Mesenchymal stem cell (in vitro differentiated cells and primary cell): ENCODE data around the gene GGCX.
A peak's percentile ranks its signal among the peaks of the same experiment; 100 is the strongest.
"Not testable (repeated sequence)": the region's sequence is repeated elsewhere in the genome, so short reads cannot be mapped to it uniquely, and the experiment has no call there.

Experiments
- DNase-seq: peaks from one replicate; pipeline ENCODE4 v3.0.0-alpha.2; 2013
- H2AFZ ChIP-seq: one replicate; pipeline ENCODE4 v1.6.1; 2013; ENCODE audit warnings: low read depth, mild to moderate bottlenecking, control low read depth, inconsistent platforms, low read length, moderate library complexity
- H2AK5ac ChIP-seq: 2 replicates; pipeline ENCODE4 v1.6.1; 2013; ENCODE audit warnings: low read length, moderate library complexity, mild to moderate bottlenecking, inconsistent platforms; ENCODE audit not compliant: severe bottlenecking
- H2BK120ac ChIP-seq: one replicate; pipeline ENCODE4 v1.6.1; 2013; ENCODE audit warnings: low read depth, mild to moderate bottlenecking, inconsistent platforms, low read length, moderate library complexity
- H2BK12ac ChIP-seq, 2 experiments: one replicate each; pipeline ENCODE4 v1.6.1; 2013; ENCODE audit warnings: inconsistent platforms in 2 of 2, low read length in 2 of 2, mild to moderate bottlenecking in 2 of 2, moderate library complexity in 2 of 2, control low read depth in 1 of 2
- H2BK15ac ChIP-seq: one replicate; pipeline ENCODE4 v1.6.1; 2013; ENCODE audit warnings: mild to moderate bottlenecking, low read depth, inconsistent platforms; ENCODE audit not compliant: poor library complexity, severe bottlenecking
- H2BK5ac ChIP-seq: 2 replicates; pipeline ENCODE4 v1.6.1; 2013; ENCODE audit warnings: low read depth, mild to moderate bottlenecking, low read length, control low read depth, inconsistent platforms; ENCODE audit not compliant: poor library complexity, severe bottlenecking
- H3K14ac ChIP-seq, 2 experiments: one replicate each; pipeline ENCODE4 v1.6.1; 2013; ENCODE audit warnings: inconsistent platforms in 2 of 2, low read length in 2 of 2, control low read depth in 1 of 2, mild to moderate bottlenecking in 1 of 2, moderate library complexity in 1 of 2
- H3K18ac ChIP-seq, 2 experiments: one replicate each; pipeline ENCODE4 v1.6.1; 2013; ENCODE audit warnings: inconsistent platforms in 2 of 2, low read length in 2 of 2, control low read depth in 1 of 2, low read depth in 1 of 2, mild to moderate bottlenecking in 1 of 2
- H3K23ac ChIP-seq, 2 experiments: one replicate each; pipeline ENCODE4 v1.6.1; 2013; ENCODE audit warnings: inconsistent platforms in 2 of 2, low read length in 2 of 2, mild to moderate bottlenecking in 2 of 2, moderate library complexity in 2 of 2, control low read depth in 1 of 2
- H3K27ac ChIP-seq: 2 replicates; pipeline ENCODE4 v1.5.1; 2013; ENCODE audit warnings: mild to moderate bottlenecking, moderate library complexity, low read length, control low read depth, inconsistent platforms; ENCODE audit not compliant: poor library complexity, severe bottlenecking
- H3K27me3 ChIP-seq, 2 experiments: 2 replicates each; pipeline versions ENCODE4 v1.6.1 to v1.7.0; 2013; ENCODE audit warnings: low read length in 2 of 2, mild to moderate bottlenecking in 2 of 2, moderate library complexity in 2 of 2, control low read depth in 1 of 2, inconsistent platforms in 1 of 2; ENCODE audit not compliant: control insufficient read depth in 1 of 2, insufficient read depth in 1 of 2
- H3K36me3 ChIP-seq, 2 experiments: 2 replicates each; pipeline versions ENCODE4 v1.6.1 to v1.7.0; 2013; ENCODE audit warnings: low read length in 2 of 2, control low read depth in 1 of 2, inconsistent platforms in 1 of 2, low read depth in 1 of 2, mild to moderate bottlenecking in 1 of 2; ENCODE audit not compliant: insufficient read depth in 2 of 2, control insufficient read depth in 1 of 2
- H3K4ac ChIP-seq, 2 experiments: one replicate each; pipeline ENCODE4 v1.6.1; 2013; ENCODE audit warnings: inconsistent platforms in 2 of 2, low read length in 2 of 2, mild to moderate bottlenecking in 2 of 2, moderate library complexity in 2 of 2, control low read depth in 1 of 2, low read depth in 1 of 2
- H3K4me1 ChIP-seq: 2 replicates; pipeline ENCODE4 v1.6.1; 2013; ENCODE audit warnings: low read depth, low read length, control low read depth; ENCODE audit not compliant: control insufficient read depth, insufficient read depth
- H3K4me2 ChIP-seq: 2 replicates; pipeline ENCODE4 v1.6.1; 2013; ENCODE audit warnings: low read length, mild to moderate bottlenecking, inconsistent platforms; ENCODE audit not compliant: poor library complexity, severe bottlenecking
- H3K4me3 ChIP-seq, 2 experiments: 2 replicates each; pipeline versions ENCODE4 v1.5.1 to v1.7.0; 2013; ENCODE audit warnings: low read length in 2 of 2, mild to moderate bottlenecking in 2 of 2, control low read depth in 1 of 2, low read depth in 1 of 2; ENCODE audit not compliant: insufficient read depth in 1 of 2
- H3K79me1 ChIP-seq: replicated peaks from 2 replicates; pipeline ENCODE4 v1.6.1; 2013; ENCODE audit warnings: mild to moderate bottlenecking, control low read depth, low read length, inconsistent platforms; ENCODE audit not compliant: poor library complexity, severe bottlenecking
- H3K9ac ChIP-seq: 2 replicates; pipeline ENCODE4 v1.7.0; 2013; ENCODE audit warnings: mild to moderate bottlenecking, low read length, moderate library complexity
- H3K9me3 ChIP-seq: 2 replicates; pipeline ENCODE4 v1.7.0; 2013; ENCODE audit warnings: mild to moderate bottlenecking, low read length; ENCODE audit not compliant: control insufficient read depth
- H4K8ac ChIP-seq: one replicate; pipeline ENCODE4 v1.6.1; 2013; ENCODE audit warnings: inconsistent platforms, mild to moderate bottlenecking, low read length, moderate library complexity
- H4K91ac ChIP-seq: one replicate; pipeline ENCODE4 v1.6.1; 2013; ENCODE audit warnings: mild to moderate bottlenecking, low read length, inconsistent platforms
- WGBS: methylation state at CpG from one replicate; pipeline ENCODE4 v1.1.7; 2013; ENCODE audit warnings: mixed read lengths; 5-methylcytosine and 5-hydroxymethylcytosine counted together

GGCX gene

GRCh38 chr2:85593023-85593422 is 31.7 kb upstream of the GGCX start:
- Histone ChIP-seq H3K23ac (no peak overlapping the region), H3K27ac (no peak overlapping the region), H3K4ac (no peak overlapping the region), H3K36me3 (peaks cover 22% of the 10 kb centered on the region in 2 experiments), H3K79me1 (peaks cover 19% of the 10 kb centered on the region), H4K8ac (no peak overlapping the region), H3K4me3 (no peak overlapping the region), H2AFZ (no peak overlapping the region), H2BK15ac (no peak overlapping the region), H3K4me2 (no peak overlapping the region), H3K27me3 (no peaks in the 10 kb centered on the region), H4K91ac (no peak overlapping the region), H3K18ac (no peak overlapping the region), H3K9me3 (no peaks in the 10 kb centered on the region), H3K4me1 (peaks cover 33% of the 10 kb centered on the region), H3K9ac (no peak overlapping the region), H2AK5ac (no peak overlapping the region), H3K14ac (no peak overlapping the region), H2BK120ac (no peak overlapping the region), H2BK12ac (no peak overlapping the region), H2BK5ac (no peak overlapping the region)
- DNase-seq: no peak
- 85% methylated on average over 3 of the region's 3 CpGs for WGBS

- Histone ChIP-seq H3K36me3 (peaks cover 16 to 17% of the 10 kb centered on the region in 2 experiments), H3K79me1 (peaks cover 16% of the 10 kb centered on the region), H3K4me1 (peaks cover 36% of the 10 kb centered on the region), H2BK12ac (peak overlapping the region in 1 of 2 experiments; percentile 14)
- H3K27ac ChIP-seq, H3K27me3 ChIP-seq, H3K9ac ChIP-seq, DNase-seq, H4K91ac ChIP-seq, H3K18ac ChIP-seq, H2BK15ac ChIP-seq, H3K4me3 ChIP-seq, H3K14ac ChIP-seq, H2BK5ac ChIP-seq, H2AK5ac ChIP-seq, H3K9me3 ChIP-seq, H3K23ac ChIP-seq, H2BK120ac ChIP-seq, H3K4ac ChIP-seq, H3K4me2 ChIP-seq, H4K8ac ChIP-seq, H2AFZ ChIP-seq: not testable (repeated sequence)
- 92% methylated on average over 4 of the region's 9 CpGs for WGBS
Measured at GRCh38 chr2:85592299-85592698, 31.0 kb upstream of the GGCX start.

GRCh38 chr2:85591563-85591962 is 30.3 kb upstream of the GGCX start:
- Histone ChIP-seq H3K4ac (no peak overlapping the region), H3K9me3 (no peaks in the 10 kb centered on the region), H2BK15ac (peak overlapping the region; percentile 61), H2AK5ac (peak overlapping the region; percentile 21), H3K4me3 (no peak overlapping the region), H3K14ac (no peak overlapping the region), H3K4me2 (no peak overlapping the region), H3K27ac (no peak overlapping the region), H3K23ac (no peak overlapping the region), H4K91ac (peak overlapping the region; percentile 40), H3K9ac (no peak overlapping the region), H2AFZ (no peak overlapping the region), H3K18ac (no peak overlapping the region), H2BK5ac (no peak overlapping the region), H3K36me3 (peaks cover 9 to 10% of the 10 kb centered on the region in 2 experiments), H2BK120ac (no peak overlapping the region), H3K27me3 (no peaks in the 10 kb centered on the region), H3K4me1 (peaks cover 29% of the 10 kb centered on the region), H4K8ac (no peak overlapping the region), H2BK12ac (peak overlapping the region in 1 of 2 experiments; percentile 72), H3K79me1 (peaks cover 10% of the 10 kb centered on the region)
- WGBS: 95% methylated on average over 12 of the region's 12 CpGs
- no peak for DNase-seq

DNA sequence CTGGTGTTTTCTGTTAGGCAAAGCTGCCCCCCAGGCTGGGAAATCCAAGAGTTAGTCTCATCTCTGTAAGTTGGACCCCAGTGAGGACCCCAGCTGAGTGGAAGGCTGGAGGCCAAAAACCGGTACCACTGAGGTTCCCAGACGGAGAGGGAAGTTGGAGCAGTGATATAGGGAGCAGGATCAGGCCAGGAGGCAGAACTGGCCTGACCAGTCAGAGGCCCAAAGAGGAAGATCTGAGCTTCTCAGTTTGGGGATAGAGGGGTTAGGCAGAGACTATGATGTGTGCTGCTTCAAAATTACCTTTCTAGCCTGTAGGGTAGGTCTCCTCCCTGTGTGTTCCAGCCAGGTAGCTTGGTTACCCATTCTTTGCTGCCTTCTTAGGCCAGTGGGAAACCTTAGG is 29.7 kb upstream of the GGCX start:
- H3K23ac ChIP-seq: no peak overlapping the region
- H2AK5ac ChIP-seq: peak overlapping the region; percentile 43
- no peak for DNase-seq
- H3K14ac ChIP-seq: no peak overlapping the region
- H2BK15ac ChIP-seq: no peak overlapping the region
- peaks cover 27% of the 10 kb centered on the region for H3K4me1 ChIP-seq
- H2BK120ac ChIP-seq: no peak overlapping the region
- peaks cover 7 to 9% of the 10 kb centered on the region in 2 experiments for H3K36me3 ChIP-seq
- H3K4ac ChIP-seq: peak overlapping the region in 1 of 2 experiments; percentile 52
- no peak overlapping the region for H3K4me2 ChIP-seq
- H2AFZ ChIP-seq: no peak overlapping the region
- peak overlapping the region; percentile 70 to 72 for H2BK12ac ChIP-seq
- peak overlapping the region in 1 of 2 experiments; percentile 47 for H3K4me3 ChIP-seq
- H3K9me3 ChIP-seq: no peaks in the 10 kb centered on the region
- peak overlapping the region; percentile 68 for H4K8ac ChIP-seq
- whole genome bisulfite sequencing: 93% methylated on average over 2 of the region's 2 CpGs
- H3K18ac ChIP-seq: peak overlapping the region; percentile 57 to 72
- peak overlapping the region; percentile 67 for H3K9ac ChIP-seq
- H2BK5ac ChIP-seq: no peak overlapping the region
- peak overlapping the region; percentile 40 for H4K91ac ChIP-seq
- H3K79me1 ChIP-seq: peaks cover 9% of the 10 kb centered on the region
- H3K27me3 ChIP-seq: no peaks in the 10 kb centered on the region
- H3K27ac ChIP-seq: peak overlapping the region; percentile 62
